ENCODE data around the gene NANOS1. TPM values are rescaled to one million over a fixed set of nuclear protein-coding genes. Genes with fewer than 3 reads are reported as not detected.

NANOS1 gene
- total RNA-seq, 1 donor from 2014 or later: 2.9 TPM

DNA sequence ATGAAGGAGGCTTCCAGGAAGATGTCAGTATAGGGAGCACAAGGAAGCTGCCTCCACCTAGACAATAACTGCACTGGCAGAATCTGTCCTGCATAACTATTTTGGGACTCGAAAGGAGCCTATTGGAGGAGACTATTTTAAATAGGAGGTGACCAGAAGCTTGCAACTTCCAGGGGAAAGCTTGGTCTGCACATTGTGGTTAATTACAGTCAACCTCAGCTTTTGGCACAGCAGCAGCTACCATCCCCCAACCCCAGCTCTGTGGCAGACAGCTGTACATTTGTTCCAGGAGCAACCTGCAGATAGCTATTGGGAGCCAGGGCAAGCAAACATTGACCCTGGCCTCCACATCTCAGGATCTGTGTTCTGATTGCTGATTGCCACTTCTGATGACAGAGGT, 46.3 kb upstream of the NANOS1 start:
- Histone ChIP-seq H3K9me3 (peaks cover 4% of the 10 kb centered on the region), H3K27ac (no peak overlapping the region), H3K36me3 (no peaks in the 10 kb centered on the region), H3K4me1 (no peaks in the 10 kb centered on the region), H3K4me3 (no peak overlapping the region), H3K27me3 (no peaks in the 10 kb centered on the region)
- DNase-seq: no peak
- intact Hi-C loops (cut with DNase I): no loop called here
- TF ChIP-seq, protein P1, sequence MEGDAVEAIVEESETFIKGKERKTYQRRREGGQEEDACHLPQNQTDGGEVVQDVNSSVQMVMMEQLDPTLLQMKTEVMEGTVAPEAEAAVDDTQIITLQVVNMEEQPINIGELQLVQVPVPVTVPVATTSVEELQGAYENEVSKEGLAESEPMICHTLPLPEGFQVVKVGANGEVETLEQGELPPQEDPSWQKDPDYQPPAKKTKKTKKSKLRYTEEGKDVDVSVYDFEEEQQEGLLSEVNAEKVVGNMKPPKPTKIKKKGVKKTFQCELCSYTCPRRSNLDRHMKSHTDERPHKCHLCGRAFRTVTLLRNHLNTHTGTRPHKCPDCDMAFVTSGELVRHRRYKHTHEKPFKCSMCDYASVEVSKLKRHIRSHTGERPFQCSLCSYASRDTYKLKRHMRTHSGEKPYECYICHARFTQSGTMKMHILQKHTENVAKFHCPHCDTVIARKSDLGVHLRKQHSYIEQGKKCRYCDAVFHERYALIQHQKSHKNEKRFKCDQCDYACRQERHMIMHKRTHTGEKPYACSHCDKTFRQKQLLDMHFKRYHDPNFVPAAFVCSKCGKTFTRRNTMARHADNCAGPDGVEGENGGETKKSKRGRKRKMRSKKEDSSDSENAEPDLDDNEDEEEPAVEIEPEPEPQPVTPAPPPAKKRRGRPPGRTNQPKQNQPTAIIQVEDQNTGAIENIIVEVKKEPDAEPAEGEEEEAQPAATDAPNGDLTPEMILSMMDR (IDR thresholded peaks at IDR 0.05): no peak
- ATAC-seq: no peak

DNA sequence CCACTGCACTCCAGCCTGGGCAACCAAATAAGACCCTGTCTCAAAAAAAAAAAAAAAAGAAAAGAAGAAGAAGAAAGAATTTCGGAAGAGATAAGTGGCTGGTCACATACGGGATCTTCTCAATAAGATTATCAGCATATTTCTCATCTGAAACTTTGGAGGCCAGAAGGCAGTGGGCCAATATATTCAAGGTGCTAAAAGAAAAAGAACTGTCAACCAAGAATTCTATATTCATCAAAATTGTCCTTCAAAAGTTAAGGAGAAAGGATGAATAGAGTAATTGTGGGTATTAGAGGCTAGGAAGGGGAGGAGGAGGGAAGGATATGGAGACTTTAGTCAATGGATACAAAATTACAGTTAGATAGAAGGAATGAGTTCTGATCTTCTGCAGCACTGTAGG, 43.9 kb upstream of the NANOS1 start:
- H3K4me1 ChIP-seq: no peaks in the 10 kb centered on the region
- intact Hi-C loops (cut with DNase I): no loop called here
- no peaks in the 10 kb centered on the region for H3K36me3 ChIP-seq
- no peak overlapping the region for H3K27ac ChIP-seq
- H3K27me3 ChIP-seq: no peaks in the 10 kb centered on the region
- ATAC-seq: no peak
- H3K4me3 ChIP-seq: no peak overlapping the region
- H3K9me3 ChIP-seq: peaks cover 4% of the 10 kb centered on the region
- DNase-seq: no peak
- TF ChIP-seq, protein P1 (IDR thresholded peaks at IDR 0.05): no peak

DNA sequence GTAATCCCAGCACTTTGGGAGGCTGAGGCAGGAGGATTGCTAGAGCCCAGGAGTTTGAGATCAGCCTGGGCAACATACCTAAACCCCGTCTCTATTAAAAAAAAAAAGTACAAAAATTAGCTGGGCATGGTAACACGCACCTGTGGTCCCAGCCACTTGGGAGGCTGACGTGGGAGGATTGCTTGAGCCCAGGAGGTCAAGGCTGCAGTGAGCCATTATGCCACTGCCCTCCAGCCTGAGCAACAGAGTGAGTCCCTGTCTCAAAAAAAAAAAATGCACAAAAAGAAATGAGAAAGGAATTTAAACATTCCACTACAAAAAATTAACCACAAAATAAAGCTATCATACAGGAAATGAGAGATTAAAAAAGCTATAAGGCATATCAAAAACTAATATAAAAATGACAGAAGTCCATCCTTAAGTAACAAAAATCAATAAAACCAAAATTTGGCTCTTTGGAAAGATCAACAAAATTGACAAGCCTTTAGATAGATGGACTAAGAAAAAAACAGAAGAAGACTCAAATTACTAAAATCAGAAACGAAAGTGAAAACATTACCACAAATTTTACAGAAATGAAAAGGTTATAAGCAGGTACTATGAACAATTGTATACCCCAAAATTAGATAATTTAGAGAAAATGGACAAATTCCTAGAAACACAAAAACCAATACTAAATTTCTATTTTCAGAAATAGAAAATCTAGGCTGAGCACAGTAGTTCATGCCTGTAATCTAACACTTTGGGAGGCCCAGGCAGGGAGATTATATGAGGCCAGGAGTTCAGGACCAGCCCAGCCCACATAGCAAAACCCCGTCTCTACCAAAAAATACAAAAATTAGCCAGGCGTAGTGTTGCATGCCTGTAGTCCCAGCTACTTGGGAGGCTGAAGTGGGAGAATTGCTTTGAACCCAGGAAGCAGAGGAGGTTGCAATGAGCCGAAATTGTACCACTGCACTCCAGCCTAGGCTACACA, 42.4 kb upstream of the NANOS1 start:
- no peak for ATAC-seq
- Histone ChIP-seq H3K9me3 (peaks cover 4% of the 10 kb centered on the region), H3K36me3 (no peaks in the 10 kb centered on the region), H3K4me3 (no peak overlapping the region), H3K27me3 (no peaks in the 10 kb centered on the region), H3K4me1 (no peaks in the 10 kb centered on the region), H3K27ac (no peak overlapping the region)
- intact Hi-C loops (cut with DNase I): no loop called here
- no peak for DNase-seq
- TF ChIP-seq, protein P1 (IDR thresholded peaks at IDR 0.05): no peak

DNA sequence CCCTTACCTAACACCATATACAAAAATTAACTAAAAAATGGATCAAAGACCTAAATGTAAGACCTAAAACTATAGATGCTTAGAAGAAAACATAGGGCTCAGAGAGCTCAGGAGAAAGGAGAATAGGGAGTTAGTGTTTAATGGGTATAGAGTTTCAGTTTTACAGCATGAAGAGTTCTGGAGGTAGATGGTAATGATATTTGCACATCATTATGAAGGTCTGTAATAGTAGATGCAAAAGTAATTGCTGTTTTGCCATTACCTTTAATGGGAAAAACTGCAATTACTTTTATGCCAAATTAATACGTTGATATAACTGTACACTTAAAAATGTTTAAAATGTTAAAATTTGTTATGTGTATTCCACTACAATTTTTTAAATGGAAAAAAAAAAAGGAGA, 39.2 kb upstream of the NANOS1 start:
- H3K4me1 ChIP-seq: no peaks in the 10 kb centered on the region
- H3K9me3 ChIP-seq: peaks cover 4% of the 10 kb centered on the region
- ATAC-seq: no peak
- TF ChIP-seq, protein P1 (IDR thresholded peaks at IDR 0.05): no peak
- intact Hi-C loops (cut with DNase I): no loop called here
- no peak overlapping the region for H3K4me3 ChIP-seq
- H3K27me3 ChIP-seq: no peaks in the 10 kb centered on the region
- DNase-seq: no peak
- no peak overlapping the region for H3K27ac ChIP-seq
- no peaks in the 10 kb centered on the region for H3K36me3 ChIP-seq

DNA sequence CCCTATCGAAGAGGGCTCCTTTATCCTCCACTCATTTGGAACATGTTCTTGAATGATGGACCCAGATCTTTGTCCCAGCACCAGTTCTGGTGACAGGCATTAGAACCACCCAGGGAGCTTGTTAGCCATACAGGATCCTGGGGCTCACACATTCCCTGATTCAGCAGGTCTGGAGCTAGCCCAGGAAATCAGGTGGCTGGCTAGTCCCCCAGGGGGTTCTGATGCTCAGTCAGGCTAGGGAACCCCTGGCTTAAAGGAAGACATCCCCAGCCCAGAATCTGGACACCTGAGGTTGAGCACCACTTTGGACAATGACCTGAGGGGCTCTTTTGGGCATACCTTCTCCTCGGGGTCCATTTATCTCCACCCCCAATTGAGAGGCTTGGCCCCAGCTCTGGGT, 37.0 kb upstream of the NANOS1 start:
- Histone ChIP-seq H3K36me3 (no peaks in the 10 kb centered on the region), H3K9me3 (no peaks in the 10 kb centered on the region), H3K27me3 (no peaks in the 10 kb centered on the region), H3K27ac (no peak overlapping the region), H3K4me1 (no peaks in the 10 kb centered on the region), H3K4me3 (no peak overlapping the region)
- intact Hi-C loops (cut with DNase I): no loop called here
- ATAC-seq (no peak), DNase-seq (no peak)
- TF ChIP-seq, protein P1 (IDR thresholded peaks at IDR 0.05): no peak
